H1 (cell line): ENCODE results near the gene PLN.

Source experiments
- CBX5 ChIP-seq: fragments of 300-800, 300-1000 bp; sonication (generic); IDR thresholded peaks from 2 replicates; pipeline ENCODE4 v1.7.1; 2016; ENCODE audit warnings: antibody characterized with exemption, low read length, low read depth
- CTCF ChIP-seq, 3 experiments: IDR thresholded peaks; 1 replicate in 2 of 3; 2 replicates in 1 of 3; pipeline versions ENCODE4 v1.5.1 to v1.6.1; 2011; ENCODE audit warnings: low read length in 3 of 3, mild to moderate bottlenecking in 3 of 3, inconsistent platforms in 2 of 3, low read depth in 1 of 3, moderate library complexity in 1 of 3; ENCODE audit not compliant: insufficient read depth in 1 of 3; ENCODE audit errors: control extremely low read depth in 1 of 3
- EZH2 ChIP-seq: fragments of 200-600 bp; sonication (generic); IDR thresholded peaks from 2 replicates; pipeline ENCODE4 v1.7.1; 2012; ENCODE audit warnings: low read depth, mild to moderate bottlenecking, moderate library complexity, low read length, inconsistent platforms; ENCODE audit not compliant: severe bottlenecking
- GABPA ChIP-seq: IDR thresholded peaks from 2 replicates; pipeline ENCODE4 v1.6.1; 2011; ENCODE audit warnings: mild to moderate bottlenecking, low read length, moderate library complexity, borderline replicate concordance; ENCODE audit not compliant: insufficient read depth
- SRF ChIP-seq: IDR thresholded peaks from 2 replicates; pipeline ENCODE4 v1.6.1; 2011; ENCODE audit warnings: mild to moderate bottlenecking, low read depth, low read length, moderate library complexity

DNA sequence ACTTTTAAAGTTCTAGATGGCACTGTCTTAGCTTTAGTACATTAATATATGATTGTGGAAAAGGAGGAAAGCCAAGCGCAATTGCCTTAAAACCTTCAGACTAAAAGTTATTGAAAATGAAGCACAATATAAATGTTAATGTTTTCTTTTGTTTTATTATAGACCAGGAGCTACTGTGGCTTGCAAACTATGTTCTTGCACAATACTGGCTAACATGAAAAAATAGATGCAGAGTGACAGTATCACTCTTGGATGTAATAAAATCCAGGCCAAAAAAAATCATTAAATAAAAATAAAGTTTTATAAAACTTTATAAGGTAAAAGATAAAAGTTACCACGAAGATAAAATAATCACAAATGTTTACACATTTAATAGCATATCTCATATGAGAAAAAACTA is 18.3 kb upstream of the PLN start:
- TF ChIP-seq CBX5 (no peak), SRF (no peak), CTCF (IDR thresholded peaks at IDR 0.05; ENCODE audit: control extremely low read depth in 1 of 3, insufficient read depth in 1 of 3, low read depth in 1 of 3, low read length in 3 of 3) (no peak), EZH2 (no peak), GABPA (no peak)
